Body of pancreas (tissue), 4 donors: ENCODE measurements around the gene PRRG4.

Experiments
- CTCF ChIP-seq, 7 experiments: fragments of 450-650 bp in 4 of 7; fragments of 200-600 bp in 3 of 7; sonication (generic) in 3 of 7; IDR thresholded peaks; one replicate each; pipeline ENCODE4 v1.5.1; 2016 to 2019; ENCODE audit warnings: antibody characterized with exemption in 7 of 7
- POLR2A ChIP-seq, 3 donors: fragments of 450-650 bp; IDR thresholded peaks; one replicate each; pipeline ENCODE4 v1.6.1; 2016; ENCODE audit warnings: antibody characterized with exemption in 3 of 3, mild to moderate bottlenecking in 2 of 3

DNA sequence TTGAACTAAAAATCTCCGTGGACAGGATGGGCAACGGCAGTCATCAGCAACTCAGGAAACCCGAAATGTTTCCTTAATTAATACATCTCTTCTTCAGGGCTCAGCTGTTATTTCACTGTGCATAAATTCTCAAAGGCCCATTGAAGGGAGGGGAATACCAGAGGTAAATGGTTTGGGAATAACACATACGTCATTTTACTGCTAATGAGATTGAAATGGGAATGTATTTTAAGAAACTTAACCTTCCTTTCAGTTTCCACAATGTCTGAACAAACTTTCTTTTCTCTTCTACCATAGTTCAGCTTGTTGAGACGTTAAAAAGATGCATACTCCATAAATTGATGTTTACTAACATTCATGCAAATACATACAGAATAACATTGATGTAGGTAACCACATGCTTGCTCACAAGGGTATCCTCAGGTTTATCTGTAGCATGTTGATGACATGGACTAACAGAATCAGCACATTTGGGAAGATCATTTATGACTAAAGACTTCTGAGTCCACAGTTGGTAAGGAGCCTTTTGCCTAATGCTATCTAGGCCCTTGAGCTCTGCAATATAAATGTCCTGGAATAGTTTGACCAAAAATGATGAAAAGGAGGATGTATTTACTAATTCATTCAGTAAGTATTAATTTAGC lies 7.7 kb upstream of the PRRG4 start:
- no peak for TF ChIP-seq CTCF (IDR thresholded peaks at IDR 0.05)
- no peak for TF ChIP-seq POLR2A (IDR thresholded peaks at IDR 0.05)
